Thyroid gland (tissue), 4 donors: ENCODE data around the gene YPEL1. TPM values are rescaled to one million over a fixed set of nuclear protein-coding genes. Genes with fewer than 3 reads are reported as not detected.

ENCODE experiments used
- DNase-seq, 2 donors: peaks; one replicate each; pipeline ENCODE4 v3.0.0-alpha.2; 2019
- H3K27ac ChIP-seq, 3 donors: fragments of 200-600 bp; sonication (generic); 1 replicate in 2 of 3; 2 replicates in 1 of 3; pipeline ENCODE4 v1.5.1; 2016 to 2019; ENCODE audit warnings: mild to moderate bottlenecking in 1 of 3, moderate library complexity in 1 of 3
- H3K27me3 ChIP-seq: fragments of 200-600 bp; sonication (generic); one replicate; pipeline ENCODE4 v1.5.1; 2019
- H3K36me3 ChIP-seq, 2 donors: fragments of 200-600 bp; sonication (generic); one replicate each; pipeline ENCODE4 v1.5.1; 2016 to 2019
- H3K4me1 ChIP-seq, 2 donors: fragments of 200-600 bp; sonication (generic); one replicate each; pipeline ENCODE4 v1.5.1; 2017 to 2019
- H3K4me3 ChIP-seq, 3 donors: fragments of 200-600 bp; sonication (generic); replicated peaks in 1 of 3; 1 replicate in 2 of 3; 2 replicates in 1 of 3; pipeline ENCODE4 v1.5.1; 2016; ENCODE audit warnings: mild to moderate bottlenecking in 1 of 3
- H3K9me3 ChIP-seq: fragments of 200-600 bp; sonication (generic); one replicate; pipeline ENCODE4 v1.5.1; 2017
- POLR2A ChIP-seq, 2 donors: fragments of 450-650 bp; IDR thresholded peaks; one replicate each; pipeline ENCODE4 v1.6.1; 2017; ENCODE audit warnings: antibody characterized with exemption in 2 of 2, mild to moderate bottlenecking in 2 of 2, moderate library complexity in 1 of 2
- WGBS, 2 donors: methylation state at CpG; one replicate each; pipeline ENCODE4 v1.1.5; 2017; 5-methylcytosine and 5-hydroxymethylcytosine counted together
- intact Hi-C: fragments of 100-400 bp; cut with DNase I; formaldehyde crosslinking; loops from one replicate; pipeline ENCODE4 v1.15.1; 2023
- total RNA-seq, 4 donors: library from RNA; depleted of rRNA; stranded (reverse); fragments of >200 nt; gene quantifications; one replicate each; pipeline ENCODE4 v1.2.3, GENCODE V29; 2016
- TF ChIP-seq, protein P1 (sequence below), 6 experiments: fragments of 200-600 bp in 3 of 6; fragments of 450-650 bp in 3 of 6; sonication (generic) in 3 of 6; IDR thresholded peaks; one replicate each; pipeline ENCODE4 v1.5.1; 2016 to 2019; ENCODE audit warnings: antibody characterized with exemption in 6 of 6, mild to moderate bottlenecking in 2 of 6, inconsistent platforms in 1 of 6, moderate library complexity in 1 of 6

The YPEL1 gene
- total RNA-seq, 4 donors from 2014 or later, result 4.1 to 6.7 (median 5.4) TPM

DNA sequence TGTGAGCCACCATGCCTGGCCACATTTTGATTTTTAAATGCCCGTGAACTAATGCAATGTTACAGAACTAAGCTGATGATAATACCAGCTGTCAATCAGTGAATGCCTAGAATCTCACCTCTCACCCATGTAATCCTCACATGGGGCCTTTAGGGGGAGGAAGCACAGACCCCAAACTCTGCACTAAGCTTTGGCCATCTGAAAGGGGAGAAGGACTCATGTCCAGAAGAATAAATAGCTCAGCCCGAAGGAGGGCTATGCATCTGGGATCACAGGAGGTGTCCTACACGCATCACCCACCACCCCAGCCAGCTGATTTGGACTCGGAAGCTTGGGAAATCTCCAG lies 36.0 kb upstream of the YPEL1 start:
- TF ChIP-seq, protein P1, sequence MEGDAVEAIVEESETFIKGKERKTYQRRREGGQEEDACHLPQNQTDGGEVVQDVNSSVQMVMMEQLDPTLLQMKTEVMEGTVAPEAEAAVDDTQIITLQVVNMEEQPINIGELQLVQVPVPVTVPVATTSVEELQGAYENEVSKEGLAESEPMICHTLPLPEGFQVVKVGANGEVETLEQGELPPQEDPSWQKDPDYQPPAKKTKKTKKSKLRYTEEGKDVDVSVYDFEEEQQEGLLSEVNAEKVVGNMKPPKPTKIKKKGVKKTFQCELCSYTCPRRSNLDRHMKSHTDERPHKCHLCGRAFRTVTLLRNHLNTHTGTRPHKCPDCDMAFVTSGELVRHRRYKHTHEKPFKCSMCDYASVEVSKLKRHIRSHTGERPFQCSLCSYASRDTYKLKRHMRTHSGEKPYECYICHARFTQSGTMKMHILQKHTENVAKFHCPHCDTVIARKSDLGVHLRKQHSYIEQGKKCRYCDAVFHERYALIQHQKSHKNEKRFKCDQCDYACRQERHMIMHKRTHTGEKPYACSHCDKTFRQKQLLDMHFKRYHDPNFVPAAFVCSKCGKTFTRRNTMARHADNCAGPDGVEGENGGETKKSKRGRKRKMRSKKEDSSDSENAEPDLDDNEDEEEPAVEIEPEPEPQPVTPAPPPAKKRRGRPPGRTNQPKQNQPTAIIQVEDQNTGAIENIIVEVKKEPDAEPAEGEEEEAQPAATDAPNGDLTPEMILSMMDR (IDR thresholded peaks at IDR 0.05), result no peak
- TF ChIP-seq POLR2A (IDR thresholded peaks at IDR 0.05), result no peak
- no peaks in the 10 kb centered on the region for H3K4me1 ChIP-seq
- 98 to 100% methylated on average over 4 of the region's 4 CpGs for WGBS, 2 donors
- no peak overlapping the region for H3K4me3 ChIP-seq
- H3K36me3 ChIP-seq, result peaks cover 53 to 60% of the 10 kb centered on the region in 2 donors
- no peak overlapping the region for H3K27ac ChIP-seq
- no peak for DNase-seq
- H3K27me3 ChIP-seq, result no peaks in the 10 kb centered on the region
- intact Hi-C loops, result loop anchor here (5.0 kb wide), 1 partner anchor 166 kb away; no protein-coding TSS in a partner anchor
- H3K9me3 ChIP-seq, result no peaks in the 10 kb centered on the region

DNA sequence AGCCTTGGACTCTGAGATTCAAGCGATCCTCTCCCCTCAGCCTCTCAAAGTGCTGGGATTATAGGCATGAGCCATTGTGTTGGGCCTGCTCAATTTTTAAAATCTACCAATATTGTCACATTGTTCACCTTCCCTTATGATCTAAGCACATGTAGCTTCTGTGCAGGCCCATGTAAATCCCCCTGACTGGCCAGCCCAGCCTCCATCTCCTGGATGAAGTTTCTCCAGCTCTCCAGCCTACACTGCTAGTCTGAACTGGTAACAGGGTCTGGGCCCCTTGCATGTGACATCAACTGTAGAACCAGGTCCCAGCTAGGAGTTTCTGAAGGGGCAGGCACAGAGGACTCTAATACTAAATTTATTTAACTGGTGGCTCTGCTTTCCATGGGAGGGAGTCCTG lies 32.8 kb upstream of the YPEL1 start:
- DNase-seq, result no peak
- Histone ChIP-seq H3K27me3 (no peaks in the 10 kb centered on the region), H3K4me3 (no peak overlapping the region), H3K9me3 (no peaks in the 10 kb centered on the region), H3K36me3 (peaks cover 84 to 88% of the 10 kb centered on the region in 2 donors), H3K4me1 (no peaks in the 10 kb centered on the region), H3K27ac (no peak overlapping the region)
- intact Hi-C loops, result no loop called here
- TF ChIP-seq POLR2A (IDR thresholded peaks at IDR 0.05), result no peak
- TF ChIP-seq, protein P1 (IDR thresholded peaks at IDR 0.05), result no peak
- 40 to 100% methylated on average over 1 of the region's 1 CpG for WGBS, 2 donors

DNA sequence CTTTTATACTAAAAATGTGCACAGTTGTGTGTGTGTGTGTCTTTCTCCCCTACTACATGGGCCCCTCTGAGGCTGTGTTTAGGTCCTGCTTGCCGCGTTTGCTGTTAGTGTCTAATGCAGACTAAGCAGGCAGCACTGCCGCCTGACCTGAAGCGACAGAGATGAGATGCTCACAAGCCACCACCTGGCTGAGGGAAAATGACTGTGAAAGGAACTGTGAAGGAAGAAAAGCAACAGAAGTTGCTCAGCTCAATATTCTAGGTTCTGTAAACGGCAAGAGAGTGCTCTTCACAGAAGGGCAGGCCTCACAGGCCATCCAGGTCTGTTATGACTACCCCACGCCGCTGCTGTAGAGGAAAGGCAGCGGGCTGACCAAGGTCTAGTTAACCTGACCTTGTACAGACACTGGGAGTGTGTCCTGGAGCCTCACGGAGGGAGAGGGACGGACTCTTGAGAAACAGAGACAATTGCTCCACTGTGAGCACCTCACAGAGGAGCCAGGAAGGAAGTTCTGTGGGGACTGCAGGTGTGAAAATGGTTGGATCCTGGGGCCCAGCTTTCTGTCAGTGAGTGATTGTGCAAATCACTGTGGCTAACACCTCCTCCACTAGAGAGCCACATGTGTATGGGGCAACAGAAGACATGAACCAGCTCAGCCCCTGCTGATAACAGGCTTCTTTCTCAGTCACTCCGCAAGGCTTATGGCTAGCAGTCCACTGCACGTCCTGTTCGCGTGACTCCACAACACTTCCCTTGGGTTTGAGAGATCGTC lies 31.3 kb upstream of the YPEL1 start:
- H3K4me3 ChIP-seq, result no peak overlapping the region
- intact Hi-C loops, result no loop called here
- H3K36me3 ChIP-seq, result peaks cover 89 to 93% of the 10 kb centered on the region in 2 donors
- no peaks in the 10 kb centered on the region for H3K9me3 ChIP-seq
- 90 to 91% methylated on average over 15 of the region's 15 CpGs for WGBS, 2 donors
- no peaks in the 10 kb centered on the region for H3K4me1 ChIP-seq
- H3K27ac ChIP-seq, result no peak overlapping the region
- no peak for TF ChIP-seq POLR2A (IDR thresholded peaks at IDR 0.05)
- TF ChIP-seq, protein P1 (IDR thresholded peaks at IDR 0.05), result no peak
- peak in 1 of 2 donors; percentile 7 for DNase-seq
- no peaks in the 10 kb centered on the region for H3K27me3 ChIP-seq

DNA sequence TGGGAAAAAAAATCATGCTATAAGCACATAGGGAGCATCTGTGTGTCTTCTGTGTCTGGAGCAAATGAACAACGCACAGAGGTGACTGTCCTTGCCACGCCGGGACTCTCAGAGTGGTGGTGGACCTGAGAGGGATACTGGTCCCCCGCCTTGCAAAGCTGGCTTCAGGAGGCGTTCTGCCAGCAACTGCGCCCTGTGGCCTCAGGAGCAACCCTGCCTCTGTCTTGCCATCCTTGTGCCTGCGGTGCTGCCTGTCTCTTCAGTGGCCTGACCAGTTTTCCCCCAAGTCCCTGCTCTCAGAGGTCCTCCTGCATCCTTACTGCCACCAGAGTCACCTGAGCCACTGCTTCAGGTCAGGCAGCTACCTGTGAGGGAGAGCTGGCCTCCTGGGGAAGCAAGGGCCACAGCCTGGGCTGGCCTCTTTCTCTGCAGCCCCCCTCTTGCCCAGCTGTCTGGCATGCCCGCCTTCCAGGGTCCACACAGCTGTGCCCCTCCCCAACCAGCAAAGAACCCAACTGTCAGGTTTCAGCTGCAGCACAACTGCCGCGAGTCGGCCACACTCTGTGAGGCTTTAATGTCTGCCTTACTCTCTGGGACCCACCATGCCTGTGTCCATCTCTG lies 30.4 kb upstream of the YPEL1 start:
- Histone ChIP-seq H3K27ac (no peak overlapping the region), H3K4me1 (no peaks in the 10 kb centered on the region), H3K9me3 (no peaks in the 10 kb centered on the region), H3K4me3 (no peak overlapping the region), H3K36me3 (peaks cover 86 to 92% of the 10 kb centered on the region in 2 donors), H3K27me3 (no peaks in the 10 kb centered on the region)
- TF ChIP-seq, protein P1 (IDR thresholded peaks at IDR 0.05), result no peak
- TF ChIP-seq POLR2A (IDR thresholded peaks at IDR 0.05), result no peak
- intact Hi-C loops, result no loop called here
- DNase-seq, result no peak
- 93 to 95% methylated on average over 10 to 11 of the region's 11 CpGs for WGBS, 2 donors
